Hematopoietic multipotent progenitor cell treated with erythropoietin and hydrocortisone succinate and interleukin-3 and kit ligand, for 8 days (in vitro differentiated cells): Measurements from ENCODE around the gene TANGO2.
"Not testable (repeated sequence)": the region's sequence is repeated elsewhere in the genome, so short reads cannot be mapped to it uniquely, and the experiment has no call there.

ENCODE experiments used
- DNase-seq: peaks from one replicate; pipeline ENCODE4 v3.0.0-alpha.2; 2015

The TANGO2 gene

DNA sequence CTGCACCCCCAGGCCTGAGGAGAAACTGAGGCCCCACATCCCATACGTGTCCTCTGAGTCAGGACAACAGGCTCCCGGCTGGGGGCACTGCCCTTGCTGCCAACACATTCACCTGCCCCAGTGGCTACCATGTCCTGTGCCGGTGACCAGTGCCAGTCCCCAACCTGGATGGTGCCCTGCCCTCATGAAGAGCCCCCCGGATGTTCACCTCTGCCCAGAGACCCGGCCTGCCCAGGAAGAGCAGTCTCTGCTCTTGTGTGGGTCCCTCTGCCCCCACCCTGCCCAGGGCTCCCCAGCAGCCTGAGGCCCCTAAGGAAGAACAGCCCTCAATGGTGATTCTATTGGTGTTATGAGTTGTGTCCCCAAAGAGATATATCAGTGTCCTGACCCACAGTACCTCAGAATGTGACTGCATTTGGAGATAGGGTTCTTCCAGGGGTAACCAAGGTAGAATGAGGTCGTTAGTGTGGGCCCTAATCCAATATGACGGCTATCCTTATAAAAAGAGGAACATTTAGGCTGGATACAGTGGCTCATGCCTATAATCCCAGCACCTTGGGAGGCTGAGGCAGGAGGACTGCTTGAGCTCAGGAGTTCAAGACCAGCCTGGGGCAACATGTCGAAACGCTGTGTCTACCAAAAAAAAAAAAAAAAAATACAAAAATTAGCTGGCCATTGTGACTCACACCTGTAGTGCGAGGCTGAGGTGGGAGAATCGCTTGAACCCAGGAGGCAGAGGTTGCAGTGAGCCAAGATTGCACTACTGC lies 45.9 kb downstream of the TANGO2 start:
- no peak for DNase-seq

DNA sequence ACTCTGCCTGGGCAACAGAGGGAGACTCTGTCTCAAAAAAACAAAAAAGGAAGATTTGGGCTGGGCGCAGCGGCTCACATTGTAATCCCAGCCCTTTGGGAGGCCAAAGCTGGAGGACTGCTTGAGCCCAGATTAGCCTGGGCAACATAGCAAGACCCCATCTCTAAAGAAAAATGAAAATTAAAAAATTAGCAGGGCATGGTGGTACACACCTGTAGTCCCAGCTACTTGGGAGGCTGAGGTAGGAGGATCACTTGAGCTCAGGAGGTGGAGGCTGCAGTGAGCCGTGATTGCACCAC lies 46.4 kb downstream of the TANGO2 start:
- DNase-seq: not testable (repeated sequence)

DNA sequence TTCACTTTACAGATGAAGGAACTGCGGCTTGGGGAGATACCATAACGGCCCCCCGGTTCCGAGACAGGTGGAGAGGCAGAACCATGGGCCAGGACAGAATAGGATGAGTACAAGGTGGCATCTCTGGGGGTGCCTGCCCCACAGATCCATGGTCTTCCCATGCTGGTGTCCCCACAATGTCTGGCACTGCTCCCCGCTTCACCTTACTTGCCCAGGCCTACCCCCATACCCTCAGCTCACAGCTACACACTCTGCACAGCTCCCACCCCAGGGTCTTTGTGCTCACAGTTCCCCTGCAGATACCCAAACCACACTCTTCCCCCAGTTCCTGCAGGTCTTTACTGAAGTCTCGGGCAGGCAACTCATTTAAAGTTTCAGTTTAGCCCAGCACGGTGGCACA lies 47.7 kb downstream of the TANGO2 start:
- no peak for DNase-seq

DNA sequence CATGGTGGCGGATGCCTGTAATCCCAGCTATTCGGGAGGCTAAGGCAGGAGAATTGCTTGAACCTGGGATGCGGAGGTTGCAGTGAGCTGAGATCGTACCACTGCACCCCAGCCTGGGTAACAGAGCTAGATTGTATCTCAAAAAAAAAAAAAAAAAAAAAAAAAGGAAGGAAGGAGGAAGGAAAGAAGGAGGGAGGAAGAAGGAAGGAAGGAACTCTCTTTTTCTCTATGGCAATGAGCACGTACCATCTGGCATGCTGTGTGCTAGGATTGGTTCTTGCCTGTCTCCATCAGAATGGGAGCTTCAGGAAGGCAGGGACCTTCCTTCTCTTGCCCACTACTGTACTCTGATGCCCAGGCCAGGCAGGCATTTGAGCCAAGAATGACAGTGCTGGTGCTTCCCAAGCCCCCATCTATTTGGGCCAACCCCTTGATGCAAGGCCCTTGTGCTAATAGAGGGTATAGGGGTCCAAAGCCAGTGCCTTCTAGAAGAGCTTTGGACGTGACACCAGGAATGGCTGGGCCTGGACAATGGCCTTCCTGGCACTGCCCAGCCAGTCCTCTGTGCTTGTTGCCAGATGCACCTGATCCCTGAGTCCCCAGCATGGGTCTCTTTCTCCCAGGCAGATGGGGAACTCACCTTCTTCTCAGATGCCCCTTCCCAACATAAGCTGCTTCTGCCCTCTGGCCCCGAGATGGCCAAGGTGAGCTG lies 48.6 kb downstream of the TANGO2 start:
- no peak for DNase-seq

DNA sequence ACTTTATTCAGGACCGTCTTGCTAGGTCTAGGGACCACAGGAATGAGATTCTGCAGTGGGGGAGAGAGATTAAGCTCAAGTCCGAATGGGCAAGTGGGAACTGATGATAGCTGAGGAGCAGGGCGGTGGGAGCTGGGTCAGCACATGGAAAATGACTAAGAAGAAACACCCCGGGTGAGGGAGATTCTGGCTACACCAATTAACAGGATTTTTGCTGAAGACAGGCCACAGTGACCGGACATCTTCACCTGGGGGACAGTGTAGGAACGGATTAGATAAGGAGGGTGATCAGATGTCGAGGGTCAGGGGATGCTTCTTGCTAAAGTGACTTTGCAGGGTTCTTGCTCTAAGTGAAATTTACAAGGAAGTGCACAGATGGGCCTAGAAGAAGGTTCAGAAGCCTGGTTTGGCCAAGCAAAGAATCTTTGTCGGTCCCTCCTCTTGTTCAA lies 50.6 kb downstream of the TANGO2 start:
- no peak for DNase-seq

DNA sequence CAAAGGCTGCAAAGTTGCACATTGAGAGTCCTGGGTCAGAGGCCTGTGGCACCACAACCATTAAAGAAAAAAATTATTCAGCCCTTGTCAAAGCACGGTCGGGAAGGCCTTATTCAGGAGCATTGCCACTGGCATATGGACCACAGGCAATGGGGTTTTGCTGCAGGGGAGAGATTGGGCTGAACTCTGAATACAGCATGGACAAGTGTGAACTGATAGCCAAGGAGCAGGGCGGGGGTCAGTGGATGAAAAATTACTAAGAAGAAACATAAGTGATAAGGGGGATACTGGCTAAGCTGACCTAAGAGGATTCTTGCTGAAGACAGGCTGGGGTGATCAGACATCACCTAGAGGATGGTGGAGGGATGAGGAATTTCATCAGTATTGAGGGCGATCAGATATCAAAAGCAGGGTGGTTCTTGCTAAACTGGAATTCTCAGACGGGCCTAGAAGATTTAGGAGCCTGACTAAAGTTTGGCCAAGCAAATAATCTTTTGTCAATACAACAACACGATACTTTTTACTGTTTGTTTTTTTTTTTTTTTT lies 55.8 kb downstream of the TANGO2 start:
- DNase-seq: peak; percentile 72

DNA sequence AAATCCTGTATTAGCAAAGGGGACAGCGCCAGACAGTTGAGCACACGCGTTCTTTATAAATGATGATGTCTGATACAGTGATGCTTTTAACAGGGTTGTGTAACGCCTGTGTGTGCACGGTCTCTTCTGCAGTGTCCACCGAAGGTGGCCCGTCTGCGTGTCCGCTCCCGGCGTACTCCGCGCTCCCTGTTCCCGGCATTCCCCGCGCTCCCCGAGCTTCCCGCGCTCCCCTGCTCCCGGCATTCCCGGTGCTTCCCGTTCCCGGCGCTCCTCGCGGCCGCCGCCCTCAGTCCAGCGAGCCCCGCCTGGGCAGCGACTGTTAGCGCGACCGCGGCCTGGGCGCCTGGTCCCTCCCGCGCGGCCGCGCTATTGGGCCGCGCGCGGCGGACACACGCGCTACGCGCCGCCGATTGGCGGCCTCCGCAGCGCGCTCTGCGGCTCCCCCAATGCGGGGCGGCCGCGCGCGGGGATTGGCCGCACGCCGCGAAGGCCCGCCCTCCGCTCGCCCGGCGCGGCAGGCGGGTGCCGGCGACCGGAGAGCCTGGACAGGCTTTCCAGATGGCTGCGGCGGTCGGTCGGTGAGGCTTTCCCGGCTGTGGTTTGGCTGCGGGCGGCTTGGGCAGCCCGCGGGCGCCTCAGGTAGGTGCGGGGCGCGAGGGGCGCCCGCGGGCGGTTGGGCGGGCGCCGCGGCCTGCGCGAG lies 59.0 kb downstream of the TANGO2 start, which contains the start of gene DGCR8:
Gene DGCR8, plus strand, starts transcription at position 497 of the 700 bp plus-strand sequence. CDS start 5,723 bp downstream, outside the sequence.
- DNase-seq: peak; percentile 86

DNA sequence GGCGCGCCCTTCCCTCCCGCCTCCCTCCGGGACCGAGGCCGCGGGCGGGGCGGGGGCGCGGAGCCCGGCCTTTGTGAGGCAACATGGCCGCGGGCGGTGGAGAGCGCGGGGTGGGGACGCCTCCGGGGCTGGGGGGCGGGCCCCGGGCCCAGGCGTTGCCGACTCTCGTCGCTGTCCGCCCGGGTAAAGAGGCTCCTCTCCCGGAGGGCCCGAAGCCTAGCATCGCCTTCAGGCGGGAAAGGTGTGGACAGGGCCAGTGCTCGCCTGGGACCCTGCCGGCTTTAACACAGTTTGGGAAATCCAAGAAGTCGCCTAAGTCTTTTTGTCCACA lies 59.5 kb downstream of the TANGO2 start:
- peak; percentile 69 for DNase-seq

DNA sequence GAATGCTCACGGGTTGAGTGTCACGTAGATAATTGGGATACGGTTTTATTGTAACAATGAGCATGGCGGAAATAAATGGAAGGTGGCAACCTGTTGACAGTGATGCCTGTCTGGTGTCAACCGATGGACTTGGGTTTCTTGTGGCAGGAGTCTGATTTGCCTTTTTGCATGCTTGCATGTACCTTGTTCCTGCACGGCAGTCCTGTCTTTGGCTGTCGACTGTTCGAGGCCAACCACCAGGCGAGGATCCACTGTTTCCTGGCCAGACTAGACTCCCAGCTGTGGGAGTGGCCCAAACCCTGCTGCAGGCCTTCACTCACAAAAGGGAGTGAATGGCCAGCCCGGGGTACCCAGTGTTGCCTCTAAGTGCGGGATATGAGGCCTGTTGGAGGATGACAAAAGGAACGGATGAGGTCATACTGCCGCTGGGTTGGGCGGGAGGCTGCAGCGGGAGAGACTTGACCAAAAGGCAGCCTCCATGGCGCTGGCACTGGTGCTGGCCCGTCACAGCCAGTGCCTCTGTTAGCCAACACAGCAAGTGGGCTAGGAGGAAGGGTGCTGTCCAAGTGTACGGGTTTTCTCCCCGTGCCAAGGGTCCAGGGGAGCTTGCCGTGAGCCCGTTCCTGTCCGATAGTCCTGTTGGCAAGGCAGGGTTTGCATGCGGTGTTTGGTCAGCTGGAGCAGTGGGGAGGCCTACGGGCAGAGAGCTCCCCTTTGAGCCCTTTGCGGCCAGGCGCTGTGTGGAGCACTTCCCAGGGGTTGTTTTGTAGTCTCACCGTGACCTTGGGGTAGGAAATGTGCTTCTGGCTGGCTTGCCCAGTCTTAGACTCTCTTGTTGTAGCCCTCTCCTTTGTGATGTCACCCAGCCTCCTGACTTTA lies 60.1 kb downstream of the TANGO2 start:
- peak; percentile 52 for DNase-seq

DNA sequence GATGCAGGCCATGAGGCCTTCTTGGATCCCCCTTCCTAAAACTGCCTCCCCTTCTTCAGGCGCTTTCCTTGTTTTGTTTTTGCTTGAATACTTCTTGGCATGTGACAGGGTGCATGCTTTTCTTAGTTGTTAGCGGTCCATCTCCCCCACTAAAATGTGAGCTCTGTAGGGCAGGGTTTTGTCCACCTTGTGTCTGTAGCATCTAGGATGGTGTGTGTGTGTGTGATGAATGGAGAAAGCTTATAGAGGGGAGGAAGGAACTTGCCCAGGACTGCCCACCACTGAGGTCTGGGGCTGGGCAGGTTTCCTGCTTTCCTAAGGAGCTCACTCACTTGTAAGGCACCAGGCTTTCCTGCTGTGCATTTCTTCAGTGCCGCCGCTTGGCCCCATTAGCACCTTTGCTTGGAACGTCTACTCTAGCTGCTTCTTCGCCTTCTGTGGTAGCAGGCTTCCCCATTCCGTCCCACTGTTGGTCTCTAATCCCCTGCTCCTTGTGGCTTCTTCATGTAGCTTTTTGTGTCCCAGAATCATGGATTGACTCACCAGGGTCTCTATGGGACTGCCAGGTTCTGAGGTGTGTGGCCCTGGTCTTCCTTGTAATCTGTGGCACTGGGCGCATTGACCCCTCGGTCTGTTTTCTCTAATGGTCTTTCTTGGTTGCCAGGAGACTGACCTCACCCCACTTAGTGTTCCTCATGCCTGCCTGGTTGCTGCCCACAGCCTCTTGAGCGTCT lies 62.4 kb downstream of the TANGO2 start:
- DNase-seq: no peak

DNA sequence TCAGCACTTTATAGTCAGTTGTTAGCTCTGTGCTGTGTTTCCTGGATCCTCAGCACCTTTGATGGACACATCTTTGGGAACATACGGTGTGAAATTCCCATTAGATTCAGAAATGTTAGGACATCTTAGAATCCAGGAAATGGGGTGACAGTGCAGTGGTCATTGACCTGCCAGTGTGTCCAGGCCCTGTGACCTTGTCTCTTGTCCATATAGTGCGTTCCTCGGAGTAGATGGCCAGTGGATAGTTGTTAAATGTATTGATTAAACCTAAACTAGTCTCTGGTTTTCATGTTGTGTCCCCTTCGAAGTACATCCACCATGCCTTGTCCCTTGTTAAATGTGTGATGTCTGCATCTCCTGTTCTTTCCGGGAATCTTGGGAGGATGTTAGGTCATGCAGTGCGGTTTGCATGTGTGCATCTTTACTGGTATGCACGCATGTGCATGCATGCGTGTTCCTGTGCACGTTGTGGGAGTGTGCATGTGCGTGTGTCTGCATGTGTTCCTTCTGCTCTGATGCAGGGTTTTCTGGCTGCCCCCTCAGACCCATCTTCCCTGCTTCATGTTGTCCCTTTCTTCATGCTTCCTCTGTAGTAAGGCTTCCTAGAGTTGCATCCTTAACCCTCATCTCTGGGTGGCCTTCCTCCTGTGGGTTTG lies 63.1 kb downstream of the TANGO2 start:
- DNase-seq: no peak

DNA sequence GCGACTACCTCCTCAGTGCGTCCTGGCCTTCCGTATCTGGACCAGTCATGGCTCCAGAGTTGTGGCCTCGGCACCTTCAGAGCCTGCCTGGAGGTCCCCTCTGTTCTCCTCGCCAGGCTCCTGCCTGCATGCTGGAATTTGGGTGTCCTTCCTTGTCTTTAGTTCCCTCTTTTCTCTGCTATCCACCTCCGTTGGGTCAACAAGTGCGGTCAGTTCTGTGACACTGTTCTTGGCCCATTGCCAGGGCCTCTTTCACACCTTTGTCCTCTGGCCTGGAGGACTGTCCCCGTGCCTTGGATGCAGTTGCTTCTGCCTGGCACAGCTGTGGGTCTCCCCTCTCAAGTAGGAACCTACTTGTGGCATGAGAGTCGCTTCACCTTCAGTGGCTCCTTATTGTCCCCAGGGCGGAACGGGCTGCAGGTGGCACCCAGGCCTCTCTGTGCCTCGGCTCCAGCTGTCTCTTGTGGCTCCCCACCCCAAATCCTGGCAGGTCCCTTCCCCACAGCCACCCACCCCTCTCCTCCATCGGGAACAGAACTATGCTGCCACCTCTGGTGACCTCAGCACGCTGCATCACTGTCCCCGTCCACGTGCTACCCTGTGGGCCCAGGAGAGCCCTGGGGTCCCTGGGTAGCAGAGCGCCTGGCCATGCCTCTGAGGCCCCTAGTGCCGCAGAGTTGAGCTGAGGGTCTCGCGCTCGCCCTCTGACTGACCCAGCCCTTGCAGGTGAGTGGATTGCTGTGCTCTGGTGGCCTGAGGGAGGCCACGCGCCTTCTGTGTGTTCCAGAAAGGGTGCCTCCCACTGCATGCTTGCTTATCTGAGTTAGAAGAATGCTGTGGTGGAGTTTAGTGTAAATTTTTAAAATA lies 63.9 kb downstream of the TANGO2 start:
- DNase-seq: peak; percentile 38

DNA sequence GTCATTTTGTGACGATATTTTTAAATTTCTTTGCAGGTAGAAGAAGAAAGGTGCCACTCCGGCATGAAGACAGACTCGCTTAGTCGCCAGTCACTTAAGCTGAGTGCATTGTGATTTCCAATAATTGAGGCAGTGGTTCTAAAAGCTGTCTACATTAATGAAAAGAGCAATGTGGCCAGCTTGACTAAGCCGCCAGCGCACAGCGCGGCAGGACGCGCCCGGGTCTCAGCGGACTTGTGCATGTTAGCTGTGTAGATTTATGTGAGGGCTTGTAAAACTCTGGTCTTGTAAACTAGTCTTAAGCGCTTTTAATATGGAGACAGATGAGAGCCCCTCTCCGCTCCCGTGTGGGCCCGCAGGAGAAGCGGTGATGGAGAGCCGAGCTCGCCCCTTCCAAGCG lies 64.7 kb downstream of the TANGO2 start:
- DNase-seq: no peak

DNA sequence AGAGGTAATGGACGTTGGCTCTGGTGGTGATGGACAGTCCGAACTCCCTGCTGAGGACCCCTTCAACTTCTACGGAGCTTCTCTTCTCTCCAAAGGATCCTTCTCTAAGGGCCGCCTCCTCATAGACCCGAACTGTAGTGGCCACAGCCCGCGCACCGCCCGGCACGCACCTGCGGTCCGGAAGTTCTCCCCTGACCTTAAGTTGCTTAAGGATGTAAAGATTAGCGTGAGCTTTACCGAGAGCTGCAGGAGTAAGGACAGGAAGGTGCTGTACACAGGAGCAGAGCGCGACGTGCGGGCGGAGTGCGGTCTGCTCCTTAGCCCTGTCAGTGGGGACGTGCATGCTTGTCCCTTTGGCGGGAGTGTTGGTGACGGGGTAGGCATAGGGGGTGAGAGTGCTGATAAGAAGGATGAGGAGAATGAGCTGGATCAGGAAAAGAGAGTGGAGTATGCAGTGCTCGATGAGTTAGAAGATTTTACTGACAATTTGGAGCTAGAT lies 65.2 kb downstream of the TANGO2 start:
- DNase-seq: no peak

DNA sequence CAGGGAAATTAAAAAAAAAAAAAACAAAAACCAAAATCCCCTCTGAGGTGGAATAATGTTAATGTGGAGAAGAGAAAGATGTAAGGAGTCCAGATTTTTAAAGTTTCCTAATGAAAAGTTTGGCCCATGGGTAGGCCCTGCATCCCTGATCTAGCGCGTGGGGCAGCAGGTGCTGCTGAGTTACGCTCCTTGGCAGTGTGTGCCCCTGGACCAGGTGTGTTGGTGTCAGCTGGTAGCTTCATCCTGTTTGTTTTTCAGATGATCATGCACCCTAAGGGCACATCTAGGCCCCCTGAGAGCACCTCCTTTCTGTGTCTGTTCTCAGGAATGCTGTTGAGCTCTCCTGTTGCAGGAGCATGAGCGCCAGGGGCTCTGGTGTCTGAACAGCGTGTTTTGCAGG lies 65.9 kb downstream of the TANGO2 start:
- DNase-seq: no peak

DNA sequence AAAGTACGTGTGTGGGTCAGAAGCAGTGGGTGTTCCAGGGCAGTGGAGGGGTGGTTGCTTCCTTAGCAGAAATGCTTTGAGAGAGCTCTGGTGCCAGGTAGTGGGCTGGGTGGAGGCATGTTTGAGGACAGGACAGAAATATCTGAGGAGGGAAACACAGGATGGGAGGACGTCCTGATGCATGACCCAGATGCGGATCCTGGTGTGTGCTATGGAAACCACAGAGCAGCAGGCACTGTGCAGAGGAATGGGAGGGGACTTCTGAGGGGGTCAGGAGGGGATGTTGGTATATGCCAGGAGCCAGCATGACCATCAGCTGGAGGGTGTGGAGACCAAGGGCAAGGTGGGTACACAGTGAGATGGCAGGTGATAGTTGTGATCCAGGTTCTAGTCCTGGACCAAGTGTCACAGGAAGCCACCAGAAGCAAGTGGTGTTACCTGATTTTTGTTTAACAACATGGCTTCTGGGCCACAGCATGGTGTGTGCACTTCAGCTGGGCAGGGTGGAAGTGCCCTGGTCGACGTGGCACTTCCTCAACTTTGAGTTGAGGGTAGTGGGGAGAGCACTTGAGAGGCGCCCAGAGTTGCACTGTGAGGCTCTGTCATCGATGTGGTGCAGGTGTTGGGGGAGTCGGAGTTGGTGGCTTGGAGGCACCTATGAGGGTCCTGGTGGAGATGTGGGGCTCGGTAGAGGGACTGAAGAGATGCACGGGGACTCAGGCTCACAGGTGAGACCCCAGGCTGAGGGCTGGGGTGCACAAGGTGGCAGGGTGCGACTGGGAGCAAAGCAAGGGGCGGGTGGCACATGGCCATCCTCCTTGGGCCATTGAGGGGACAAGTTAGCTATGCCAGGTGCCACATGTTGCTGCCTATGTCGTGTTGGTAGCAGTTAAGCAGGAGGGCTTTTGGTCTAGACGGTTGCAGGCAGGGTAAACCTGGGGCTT lies 66.7 kb downstream of the TANGO2 start:
- no peak for DNase-seq

DNA sequence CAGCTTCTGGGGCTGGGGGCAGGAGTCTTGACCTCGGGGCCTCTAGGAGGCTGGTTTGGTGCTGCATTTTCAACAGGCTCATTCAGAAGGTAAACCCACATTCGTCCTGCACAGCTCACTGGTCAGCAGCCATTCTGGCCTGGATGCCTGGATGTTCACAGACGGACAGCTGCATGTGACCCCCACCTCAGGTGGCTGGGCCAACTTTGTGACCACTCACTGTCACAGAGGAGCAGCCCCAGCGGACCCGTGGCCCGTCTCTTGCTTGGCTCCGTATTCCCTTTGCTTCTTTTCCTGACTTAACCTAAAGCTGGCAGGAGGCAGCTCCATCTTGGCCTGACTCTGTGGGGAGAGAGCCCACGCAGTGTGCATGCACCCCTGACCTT lies 67.3 kb downstream of the TANGO2 start:
- DNase-seq: no peak

DNA sequence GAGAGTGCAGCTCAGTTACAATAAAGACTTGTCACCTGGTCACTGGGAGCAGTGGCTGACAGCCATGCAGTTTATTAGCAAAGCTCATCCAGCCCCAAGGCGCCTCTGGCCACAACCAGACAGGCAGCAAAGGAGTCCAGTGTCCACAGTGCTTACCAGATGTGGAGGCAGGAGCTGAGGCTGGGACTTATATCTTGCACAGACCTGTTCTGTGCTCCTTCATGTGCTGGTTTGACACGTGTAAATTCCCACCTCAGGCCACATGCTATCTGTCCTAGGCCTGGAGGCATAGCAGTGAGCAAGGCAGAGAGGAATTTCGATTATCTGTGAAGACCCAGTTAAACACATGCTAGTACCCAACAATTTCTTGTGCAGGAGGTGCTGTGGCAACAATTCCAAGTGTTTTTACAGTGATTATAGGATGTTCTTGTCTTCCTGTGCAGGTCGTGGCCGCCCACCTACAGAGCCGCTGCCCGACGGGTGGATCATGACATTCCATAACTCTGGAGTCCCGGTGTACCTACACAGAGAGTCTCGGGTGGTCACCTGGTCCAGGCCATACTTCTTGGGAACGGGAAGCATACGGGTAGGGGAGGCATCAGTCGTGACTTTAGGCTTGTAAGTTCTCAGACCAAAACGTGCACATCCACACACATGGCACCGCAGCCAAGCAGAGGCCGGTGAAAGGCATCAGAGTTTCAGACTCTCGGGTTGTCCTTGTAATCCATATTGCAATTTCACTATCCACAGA lies 68.5 kb downstream of the TANGO2 start:
- no peak for DNase-seq
